Measurements from ENCODE around the gene PLCD1.
A peak's percentile ranks its signal among the peaks of the same experiment; 100 is the strongest.

PLCD1 gene

DNA sequence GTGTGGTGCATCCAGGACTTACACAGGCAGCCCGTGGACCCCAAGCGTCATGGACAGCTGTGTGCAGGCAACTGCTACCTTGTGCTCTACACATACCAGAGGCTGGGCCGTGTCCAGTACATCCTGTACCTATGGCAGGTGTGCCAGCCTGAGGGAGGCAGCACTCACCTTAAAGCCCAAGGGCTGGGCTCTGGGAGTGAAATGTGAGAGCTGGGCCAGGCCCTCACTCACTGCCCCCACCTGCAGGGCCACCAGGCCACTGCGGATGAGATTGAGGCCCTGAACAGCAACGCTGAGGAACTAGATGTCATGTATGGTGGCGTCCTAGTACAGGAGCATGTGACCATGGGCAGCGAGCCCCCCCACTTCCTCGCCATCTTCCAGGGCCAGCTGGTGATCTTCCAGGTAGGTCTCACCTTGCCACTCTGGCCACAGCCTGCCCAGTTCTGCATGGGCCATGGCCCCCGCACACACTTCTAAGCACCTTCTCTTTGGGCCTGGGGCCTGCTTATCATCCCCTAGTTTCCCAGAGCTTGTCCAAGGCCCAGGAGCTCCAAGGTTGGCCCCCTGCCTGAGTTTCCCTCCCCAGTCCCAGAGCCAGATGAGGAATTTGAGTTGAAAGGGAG lies 27.9 kb downstream of the PLCD1 start:
- H3K4me3 ChIP-seq (ENCODE audit: low read depth, low read length) = no peak overlapping the region

DNA sequence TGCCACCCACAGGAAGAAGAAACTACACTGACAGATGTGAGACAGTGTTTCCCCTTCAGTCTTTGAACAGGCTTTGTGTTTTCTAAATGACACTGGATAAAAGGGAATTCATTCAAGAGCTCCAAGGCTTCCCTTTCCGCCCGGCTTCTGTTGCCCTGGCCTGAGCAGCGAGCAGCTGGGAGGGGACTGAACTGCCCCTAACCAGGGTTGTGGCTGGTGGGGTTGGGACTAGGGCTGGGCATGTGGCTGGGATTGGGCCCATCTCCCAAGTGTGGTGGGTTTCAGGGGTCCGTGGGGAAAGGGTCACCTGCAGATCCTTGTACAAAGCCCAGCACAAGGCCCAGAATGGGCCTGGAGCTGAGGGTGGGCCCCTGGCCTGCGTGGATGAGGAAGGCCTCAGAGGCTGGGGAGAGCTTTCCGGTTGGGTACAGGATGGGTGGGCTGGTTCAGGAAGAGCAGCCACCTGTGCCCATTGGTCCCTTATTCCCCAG lies 28.4 kb downstream of the PLCD1 start:
- no peak overlapping the region for H3K4me3 ChIP-seq (ENCODE audit: low read depth, low read length)

- H3K4me3 ChIP-seq (ENCODE audit: low read depth, low read length) = no peak overlapping the region
Observed at GRCh38 chr3:38000242-38000916, 29.1 kb downstream of the PLCD1 start.

- H3K4me3 ChIP-seq (ENCODE audit: low read depth, low read length) = no peak overlapping the region
Observed at GRCh38 chr3:37999836-38000235, 29.6 kb downstream of the PLCD1 start.

DNA sequence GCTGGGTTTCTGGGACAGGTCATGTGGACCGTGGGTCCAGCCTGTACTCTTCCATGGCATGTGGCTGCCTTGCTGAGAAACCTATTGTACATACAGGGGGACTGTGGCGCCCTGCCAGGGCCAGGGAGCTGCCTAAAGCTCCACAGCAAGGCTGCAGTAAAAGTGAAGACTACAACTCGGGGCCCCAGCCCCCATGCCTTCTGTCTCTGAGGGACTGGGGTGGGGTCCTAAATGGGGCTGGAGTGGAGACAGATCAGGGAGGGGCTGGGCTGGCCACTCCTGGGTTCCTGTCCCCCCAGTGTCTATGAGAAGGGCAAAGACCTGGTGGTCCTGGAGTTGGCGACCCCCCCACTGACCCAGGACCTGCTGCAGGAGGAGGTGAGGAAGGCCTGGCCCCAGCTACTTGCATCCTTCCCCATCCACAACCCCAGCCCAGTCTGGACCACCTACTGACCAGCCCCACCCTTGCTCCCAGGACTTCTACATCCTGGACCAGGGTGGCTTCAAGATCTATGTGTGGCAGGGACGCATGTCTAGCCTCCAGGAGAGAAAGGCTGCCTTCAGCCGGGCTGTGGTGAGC lies 31.6 kb downstream of the PLCD1 start:
- H3K4me3 ChIP-seq (ENCODE audit: low read depth, low read length) = no peak overlapping the region

GRCh38 chr3:37997342-37997741 lies 32.1 kb downstream of the PLCD1 start:
- no peak overlapping the region for H3K4me3 ChIP-seq (ENCODE audit: low read depth, low read length)

DNA sequence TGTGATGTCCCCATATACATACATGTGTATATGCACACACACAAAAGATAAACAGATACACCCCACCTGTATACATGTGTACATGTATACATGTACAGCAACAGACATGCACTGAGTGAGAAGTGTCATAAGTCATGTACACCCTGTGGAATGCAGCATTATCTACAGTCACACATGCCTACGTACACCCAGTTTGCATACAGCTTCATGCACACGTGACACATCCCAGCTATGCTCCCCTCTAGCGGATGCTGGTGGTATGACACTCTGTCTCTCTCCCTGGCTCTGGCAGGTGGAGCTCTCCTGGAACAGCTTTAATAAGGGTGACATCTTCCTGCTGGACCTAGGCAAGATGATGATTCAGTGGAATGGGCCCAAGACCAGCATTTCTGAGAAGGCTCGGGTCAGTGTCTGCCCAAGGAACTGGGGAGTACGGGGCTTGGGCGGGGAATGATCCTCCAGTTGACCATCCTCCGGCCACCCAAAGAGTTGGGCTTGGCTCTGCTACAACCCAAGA lies 32.6 kb downstream of the PLCD1 start:
- no peak overlapping the region for H3K4me3 ChIP-seq (ENCODE audit: low read depth, low read length)

GRCh38 chr3:37995652-37996641 lies 33.5 kb downstream of the PLCD1 start:
- H3K4me3 ChIP-seq (ENCODE audit: low read depth, low read length) = no peak overlapping the region

- peak overlapping the region; percentile 43 for H3K4me3 ChIP-seq (ENCODE audit: low read depth, low read length)
Observed at GRCh38 chr3:37994639-37994972, 34.8 kb downstream of the PLCD1 start.

- peak overlapping the region; percentile 43 for H3K4me3 ChIP-seq (ENCODE audit: low read depth, low read length)
Observed at GRCh38 chr3:37993820-37994638, 35.4 kb downstream of the PLCD1 start.

DNA sequence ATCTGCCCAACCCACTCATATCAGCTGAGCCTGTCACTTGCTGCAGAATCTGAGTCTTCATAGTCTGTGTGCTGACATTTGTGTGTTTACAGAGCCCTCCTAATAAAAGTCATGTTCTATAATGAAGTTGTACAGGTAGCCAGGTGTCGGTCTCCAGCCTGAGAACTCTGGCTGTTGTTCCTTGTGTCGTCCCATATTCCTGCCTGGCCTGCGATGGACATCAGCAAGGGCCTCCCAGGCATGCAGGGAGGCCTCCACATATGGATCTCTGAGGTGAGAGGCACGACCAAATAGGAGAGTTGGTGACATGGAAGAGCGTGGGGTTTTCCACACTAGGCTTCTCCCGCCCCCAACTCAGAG lies 36.0 kb downstream of the PLCD1 start:
- no peak overlapping the region for H3K4me3 ChIP-seq (ENCODE audit: low read depth, low read length)

DNA sequence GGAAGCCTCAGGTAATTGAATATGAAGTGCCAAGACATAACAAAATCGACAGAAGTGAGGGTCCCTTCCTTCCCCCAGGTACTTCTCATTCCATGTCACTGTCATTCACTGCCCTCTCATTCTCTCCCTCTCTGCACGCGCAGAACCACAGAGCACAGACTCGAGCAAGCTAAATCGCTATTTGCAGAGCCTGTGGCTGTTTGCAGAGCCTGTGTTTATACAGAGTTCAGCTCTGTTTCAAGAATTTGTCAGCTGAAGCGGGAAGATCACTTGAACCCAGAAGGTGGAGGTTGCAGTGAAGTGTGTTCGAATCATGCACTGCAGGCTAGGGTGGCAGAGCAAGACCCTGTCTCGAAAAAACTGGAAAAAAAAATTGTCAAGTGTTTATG lies 36.4 kb downstream of the PLCD1 start:
- no peak overlapping the region for H3K4me3 ChIP-seq (ENCODE audit: low read depth, low read length)

DNA sequence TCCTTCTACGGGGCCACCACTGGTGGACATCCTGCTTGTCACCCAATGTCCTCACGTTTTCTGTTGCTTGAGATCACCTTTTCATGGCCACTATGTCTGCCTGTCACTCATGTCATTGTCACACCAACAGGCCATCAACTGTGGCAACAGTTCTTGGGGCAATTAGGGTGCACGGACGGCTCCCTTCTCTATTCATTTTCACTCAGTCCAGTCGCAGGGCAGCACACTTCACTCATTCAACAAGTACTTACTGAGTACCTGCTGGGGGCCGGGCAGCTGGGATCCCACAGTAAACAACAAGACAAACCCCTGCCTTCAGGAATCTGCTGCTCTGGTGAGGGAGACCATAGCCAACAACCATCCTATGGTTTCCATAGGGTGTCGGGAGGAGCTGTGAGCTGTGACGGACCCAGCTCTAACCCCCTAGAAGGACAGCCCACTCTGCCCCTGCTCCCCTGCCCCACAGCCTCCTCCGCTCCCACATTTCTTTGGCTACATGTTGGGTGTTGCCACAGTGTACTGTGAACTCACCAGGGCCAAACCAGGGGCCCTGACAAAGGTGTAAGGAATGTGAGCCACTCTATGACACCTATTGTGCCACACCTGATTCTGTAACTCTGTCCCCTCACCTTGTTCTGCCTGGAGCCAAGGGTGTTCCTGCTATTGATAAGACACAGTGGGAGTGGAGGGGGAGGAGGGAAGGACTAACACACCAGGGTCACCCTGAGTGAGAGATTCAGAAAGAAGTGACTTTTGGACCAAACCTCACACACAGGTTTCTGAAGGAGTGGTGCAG lies 37.0 kb downstream of the PLCD1 start:
- H3K4me3 ChIP-seq (ENCODE audit: low read depth, low read length) = no peak overlapping the region

- H3K4me3 ChIP-seq (ENCODE audit: low read depth, low read length) = no peak overlapping the region
Observed at GRCh38 chr3:37991823-37992222, 37.6 kb downstream of the PLCD1 start.

GRCh38 chr3:37991109-37991508 lies 38.3 kb downstream of the PLCD1 start:
- H3K4me3 ChIP-seq (ENCODE audit: low read depth, low read length) = no peak overlapping the region

DNA sequence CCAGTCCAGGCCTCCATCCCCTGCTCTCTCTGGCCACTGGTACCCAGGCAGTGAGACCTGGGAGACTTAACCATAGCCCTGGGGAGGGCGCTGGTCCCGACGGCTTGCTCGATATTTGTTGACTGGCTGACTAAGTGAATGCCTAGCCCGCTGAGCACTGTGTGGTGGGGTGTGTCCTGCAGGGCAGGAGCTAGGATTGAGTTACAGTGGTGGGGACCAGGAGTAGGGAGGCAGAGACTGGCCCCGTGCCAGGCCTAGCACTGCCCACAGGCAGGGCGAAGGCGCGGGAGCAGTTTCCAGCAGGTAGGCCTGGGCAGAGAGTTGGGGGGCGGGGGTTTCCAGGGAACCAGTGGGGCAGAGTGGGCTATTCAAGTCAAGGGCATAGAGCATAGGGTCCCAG lies 38.9 kb downstream of the PLCD1 start, which contains the start of gene VILL:
Gene VILL, plus strand, starts transcription at position 260 of the 400 bp plus-strand sequence. CDS start 2,887 bp downstream, outside the sequence.
- H3K4me3 ChIP-seq (ENCODE audit: low read depth, low read length) = no peak within 1 kb of the TSS

DNA sequence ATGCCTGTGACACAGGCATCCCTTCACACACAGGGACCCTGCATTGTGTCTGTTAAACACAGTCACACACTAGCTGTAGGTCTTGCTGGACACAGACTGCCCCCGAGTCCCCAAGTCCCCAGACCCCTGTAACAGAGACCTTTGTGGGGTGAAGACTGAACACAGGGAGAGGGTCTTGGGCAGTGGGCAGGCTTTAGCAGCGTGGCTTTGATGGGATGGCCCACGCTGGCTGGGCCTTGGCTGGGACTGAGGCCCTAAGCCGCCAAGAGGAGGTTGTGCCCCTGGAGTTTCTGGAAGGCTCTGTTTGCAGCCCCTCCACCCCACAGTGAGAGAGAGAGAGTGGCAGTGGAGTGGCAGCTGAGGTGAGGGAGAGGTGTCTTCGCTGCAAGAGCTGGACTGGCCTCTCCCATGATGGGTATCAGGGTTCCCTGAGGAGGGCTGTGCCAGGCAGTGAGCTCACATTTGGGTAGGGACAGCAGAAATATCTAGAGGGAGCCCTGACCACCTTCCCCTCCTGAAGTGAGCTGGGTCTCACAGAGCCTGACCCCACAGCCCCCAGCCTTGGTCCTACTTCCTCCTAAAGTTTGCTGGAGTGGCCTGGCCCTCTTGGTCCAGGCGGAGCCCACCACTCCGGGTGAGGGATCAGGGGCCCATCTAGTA lies 39.5 kb downstream of the PLCD1 start:
- no peak overlapping the region for H3K4me3 ChIP-seq (ENCODE audit: low read depth, low read length)

- no peak overlapping the region for H3K4me3 ChIP-seq (ENCODE audit: low read depth, low read length)
Observed at GRCh38 chr3:37988931-37989525, 40.4 kb downstream of the PLCD1 start.

Data from iPS-11a (cell line).